HepG2 (cell line): ENCODE data around the gene SNX13.

ENCODE experiments used
- ATRX ChIP-seq: sonication (generic); formaldehyde crosslinking; IDR thresholded peaks from 2 replicates; pipeline ENCODE4 v1.4.0; 2020; ENCODE audit warnings: missing genetic modification reagents, borderline replicate concordance
- ELF4 ChIP-seq: sonication (generic); formaldehyde crosslinking; IDR thresholded peaks from 2 replicates; pipeline ENCODE4 v1.5.0; 2020; ENCODE audit warnings: missing genetic modification reagents, mild to moderate bottlenecking, moderate library complexity, borderline replicate concordance
- POLR2A ChIP-seq, 2 experiments: IDR thresholded peaks; 2 replicates each; pipeline ENCODE4 v1.6.1; 2011; ENCODE audit warnings: low read depth in 2 of 2, low read length in 2 of 2, mild to moderate bottlenecking in 1 of 2, moderate library complexity in 1 of 2; ENCODE audit not compliant: insufficient read depth in 1 of 2
- POLR2AphosphoS5 ChIP-seq: IDR thresholded peaks from 2 replicates; pipeline ENCODE4 v1.6.1; 2012; ENCODE audit warnings: low read depth, low read length
- RBM39 ChIP-seq: fragments of 200-400 bp; formaldehyde crosslinking; IDR thresholded peaks from one replicate; pipeline ENCODE4 v1.6.1; 2018; ENCODE audit warnings: antibody characterized with exemption, mild to moderate bottlenecking, low read depth, low read length; ENCODE audit not compliant: poor library complexity, severe bottlenecking
- SETDB1 ChIP-seq: sonication (generic); formaldehyde crosslinking; IDR thresholded peaks from 2 replicates; pipeline ENCODE4 v1.5.1; 2020; ENCODE audit warnings: missing genetic modification reagents, mild to moderate bottlenecking, borderline replicate concordance
- TAF1 ChIP-seq: sonication (generic); formaldehyde crosslinking; IDR thresholded peaks from 2 replicates; pipeline ENCODE4 v1.4.0; 2020; ENCODE audit warnings: missing genetic modification reagents
- ZNF530 ChIP-seq: sonication (generic); formaldehyde crosslinking; IDR thresholded peaks from 2 replicates; pipeline ENCODE4 v1.5.0; 2020; ENCODE audit warnings: low read depth, mild to moderate bottlenecking, missing genetic modification reagents
- TF ChIP-seq, protein P1 (sequence below): sonication (generic); formaldehyde crosslinking; IDR thresholded peaks from 2 replicates; pipeline ENCODE4 v1.5.0; 2020; ENCODE audit warnings: mild to moderate bottlenecking, missing genetic modification reagents, moderate library complexity
- TF ChIP-seq, protein P2 (sequence below): sonication (generic); formaldehyde crosslinking; IDR thresholded peaks from 2 replicates; pipeline ENCODE4 v1.4.0; 2020; ENCODE audit warnings: missing genetic modification reagents
- TF ChIP-seq, protein P3 (sequence below): sonication (generic); formaldehyde crosslinking; IDR thresholded peaks from 2 replicates; pipeline ENCODE4 v1.9.0; 2021; ENCODE audit warnings: missing genetic modification reagents, mild to moderate bottlenecking, borderline replicate concordance

DNA sequence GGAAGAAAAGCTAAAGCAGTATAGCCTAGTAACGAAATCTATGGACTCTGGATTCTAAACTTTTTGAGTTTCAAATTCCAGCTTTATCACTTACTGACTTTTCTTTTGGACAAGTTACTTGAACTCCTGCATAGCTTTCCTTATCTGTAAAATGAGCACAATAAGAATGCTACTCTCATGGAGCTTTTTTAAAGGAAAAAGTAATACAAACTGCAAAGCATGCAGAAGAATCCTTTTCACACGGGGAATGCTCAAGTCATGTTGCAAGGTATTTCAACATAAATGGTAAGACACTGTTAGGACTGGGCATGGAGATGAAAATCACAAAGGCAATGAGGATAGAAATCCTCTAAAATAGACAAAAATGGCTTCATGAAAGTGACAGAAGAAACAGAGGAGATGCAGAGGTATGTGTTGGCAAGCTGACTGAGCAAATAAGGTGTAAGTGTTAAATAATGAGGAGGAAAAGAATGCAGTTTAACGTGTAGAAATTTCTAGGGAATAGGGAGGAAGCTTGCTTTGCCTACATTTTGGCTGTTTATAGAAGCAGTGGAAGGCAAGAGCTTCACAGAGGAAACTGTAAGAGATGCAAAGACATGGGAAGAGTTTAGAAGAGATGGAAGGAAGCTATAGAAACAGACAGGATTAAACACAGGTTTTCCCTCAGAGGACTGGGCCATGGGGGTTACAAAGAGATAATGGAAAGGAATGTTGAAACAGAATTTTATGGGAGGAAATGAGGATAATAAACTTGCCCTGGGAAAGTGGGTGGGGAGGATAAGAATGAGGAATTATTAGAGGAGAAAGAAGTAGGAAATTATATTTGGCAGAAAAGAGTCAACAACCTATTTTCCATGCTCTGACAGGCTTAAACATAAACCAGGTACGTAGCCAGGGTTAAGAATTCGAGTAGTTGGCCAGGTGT lies 28.8 kb upstream of the SNX13 start:
- TF ChIP-seq ATRX (CRISPR knock-in tag) = no peak
- no peak for TF ChIP-seq POLR2A (IDR thresholded peaks at IDR 0.05; ENCODE audit: insufficient read depth in 1 of 2, low read depth in 2 of 2, low read length in 2 of 2)
- TF ChIP-seq, protein P1, sequence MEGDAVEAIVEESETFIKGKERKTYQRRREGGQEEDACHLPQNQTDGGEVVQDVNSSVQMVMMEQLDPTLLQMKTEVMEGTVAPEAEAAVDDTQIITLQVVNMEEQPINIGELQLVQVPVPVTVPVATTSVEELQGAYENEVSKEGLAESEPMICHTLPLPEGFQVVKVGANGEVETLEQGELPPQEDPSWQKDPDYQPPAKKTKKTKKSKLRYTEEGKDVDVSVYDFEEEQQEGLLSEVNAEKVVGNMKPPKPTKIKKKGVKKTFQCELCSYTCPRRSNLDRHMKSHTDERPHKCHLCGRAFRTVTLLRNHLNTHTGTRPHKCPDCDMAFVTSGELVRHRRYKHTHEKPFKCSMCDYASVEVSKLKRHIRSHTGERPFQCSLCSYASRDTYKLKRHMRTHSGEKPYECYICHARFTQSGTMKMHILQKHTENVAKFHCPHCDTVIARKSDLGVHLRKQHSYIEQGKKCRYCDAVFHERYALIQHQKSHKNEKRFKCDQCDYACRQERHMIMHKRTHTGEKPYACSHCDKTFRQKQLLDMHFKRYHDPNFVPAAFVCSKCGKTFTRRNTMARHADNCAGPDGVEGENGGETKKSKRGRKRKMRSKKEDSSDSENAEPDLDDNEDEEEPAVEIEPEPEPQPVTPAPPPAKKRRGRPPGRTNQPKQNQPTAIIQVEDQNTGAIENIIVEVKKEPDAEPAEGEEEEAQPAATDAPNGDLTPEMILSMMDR (CRISPR knock-in tag) = no peak
- TF ChIP-seq, protein P2, sequence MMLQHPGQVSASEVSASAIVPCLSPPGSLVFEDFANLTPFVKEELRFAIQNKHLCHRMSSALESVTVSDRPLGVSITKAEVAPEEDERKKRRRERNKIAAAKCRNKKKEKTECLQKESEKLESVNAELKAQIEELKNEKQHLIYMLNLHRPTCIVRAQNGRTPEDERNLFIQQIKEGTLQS (CRISPR knock-in tag) = no peak
- TF ChIP-seq, protein P3, sequence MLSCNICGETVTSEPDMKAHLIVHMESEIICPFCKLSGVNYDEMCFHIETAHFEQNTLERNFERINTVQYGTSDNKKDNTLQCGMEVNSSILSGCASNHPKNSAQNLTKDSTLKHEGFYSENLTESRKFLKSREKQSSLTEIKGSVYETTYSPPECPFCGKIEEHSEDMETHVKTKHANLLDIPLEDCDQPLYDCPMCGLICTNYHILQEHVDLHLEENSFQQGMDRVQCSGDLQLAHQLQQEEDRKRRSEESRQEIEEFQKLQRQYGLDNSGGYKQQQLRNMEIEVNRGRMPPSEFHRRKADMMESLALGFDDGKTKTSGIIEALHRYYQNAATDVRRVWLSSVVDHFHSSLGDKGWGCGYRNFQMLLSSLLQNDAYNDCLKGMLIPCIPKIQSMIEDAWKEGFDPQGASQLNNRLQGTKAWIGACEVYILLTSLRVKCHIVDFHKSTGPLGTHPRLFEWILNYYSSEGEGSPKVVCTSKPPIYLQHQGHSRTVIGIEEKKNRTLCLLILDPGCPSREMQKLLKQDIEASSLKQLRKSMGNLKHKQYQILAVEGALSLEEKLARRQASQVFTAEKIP = no peak
- no peak for TF ChIP-seq SETDB1
- TF ChIP-seq RBM39 = no peak
- no peak for TF ChIP-seq POLR2AphosphoS5
- TF ChIP-seq TAF1 (CRISPR knock-in tag) = no peak
- no peak for TF ChIP-seq ZNF530
- TF ChIP-seq ELF4 (CRISPR knock-in tag) = no peak
